Testis (tissue), 2 donors: Measurements from ENCODE around the gene ERMARD.

Experiments used
- CTCF ChIP-seq, 3 experiments: fragments of 450-650 bp in 2 of 3; fragments of 200-600 bp in 1 of 3; sonication (generic) in 1 of 3; IDR thresholded peaks; one replicate each; pipeline ENCODE4 v1.5.1; 2016 to 2019; ENCODE audit warnings: antibody characterized with exemption in 3 of 3, mild to moderate bottlenecking in 2 of 3, moderate library complexity in 1 of 3
- POLR2A ChIP-seq: fragments of 450-650 bp; IDR thresholded peaks from one replicate; pipeline ENCODE4 v1.6.1; 2017; ENCODE audit warnings: antibody characterized with exemption, mild to moderate bottlenecking, moderate library complexity

- TF ChIP-seq CTCF (IDR thresholded peaks at IDR 0.05), result no peak
- TF ChIP-seq POLR2A, result no peak
Measured at GRCh38 chr6:169725125-169726048, 26.0 kb upstream of the ERMARD start.
